Measurements from ENCODE around the gene JAZF1. TPM values are rescaled to one million over a fixed set of nuclear protein-coding genes. Genes with fewer than 3 reads are reported as not detected.

JAZF1 gene
- total and polyA plus RNA-seq, 2 of the 4 experiments (the other 2 are of a cell fraction), result 8.4 to 10.5 TPM

DNA sequence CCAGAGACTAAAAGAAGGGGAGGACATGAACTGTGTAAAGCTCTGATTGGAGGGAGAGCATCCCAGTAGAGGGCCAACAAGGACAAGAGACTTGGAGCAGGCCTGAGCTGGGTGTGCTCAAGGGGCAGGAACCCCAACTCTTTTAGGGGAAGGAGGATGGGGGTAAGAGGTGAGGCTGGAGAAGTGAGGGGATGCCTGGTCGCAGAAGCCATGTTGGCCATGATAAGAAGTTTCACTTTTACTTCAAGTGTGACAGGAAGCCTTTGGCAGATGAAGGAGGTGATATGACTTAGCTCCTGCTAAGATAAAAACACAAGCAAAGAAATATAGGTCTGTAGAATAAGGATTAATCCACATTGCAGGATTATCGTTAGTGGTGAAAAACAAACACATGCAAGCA is 208.3 kb downstream of the JAZF1 start:
- H3K4me3 ChIP-seq (ENCODE audit: insufficient read depth, low read depth, low read length), result no peak overlapping the region
- H4K20me1 ChIP-seq (ENCODE audit: insufficient read depth, low read length), result peaks cover 13% of the 10 kb centered on the region; the same call in 1 of the 2 replicates
- H3K4me1 ChIP-seq (ENCODE audit: control insufficient read depth, insufficient read depth, low read length), result no peaks in the 10 kb centered on the region
- no peaks in the 10 kb centered on the region for H3K9me3 ChIP-seq (ENCODE audit: control insufficient read depth, insufficient read depth, low read length)
- no peak overlapping the region for H2AK9ac ChIP-seq (replicated peaks; ENCODE audit: low read depth, low read length, poor library complexity)
- no peak for DNase-seq
- no peak overlapping the region for H4K91ac ChIP-seq (ENCODE audit: insufficient read depth, low read depth, low read length)
- H3K9ac ChIP-seq (ENCODE audit: low read depth, low read length), result no peak overlapping the region
- in situ Hi-C loops (cut with MboI; ENCODE audit: low sequenced_read_pairs) (no loop called here), dilution Hi-C loops (cut with HindIII; ENCODE audit: low sequenced_read_pairs, unreplicated experiment) (no loop called here), intact Hi-C loops (cut with micrococcal nuclease) (no loop called here)
- H2BK120ac ChIP-seq (ENCODE audit: low read depth, low read length), result no peak overlapping the region
- H3K4ac ChIP-seq (ENCODE audit: low read depth, low read length), result no peak overlapping the region
- ChIA-PET CTCF (interaction anchor here (0.9 kb wide), 1 partner anchor 45 kb away, joined by 3 read pairs; no protein-coding TSS in a partner anchor), POLR2A (ENCODE audit: unreplicated experiment) (no interaction called here)
- H4K5ac ChIP-seq (ENCODE audit: low read depth, low read length), result no peak overlapping the region
- no peak overlapping the region for H3K14ac ChIP-seq (replicated peaks; ENCODE audit: low read depth, low read length)
- TF ChIP-seq RFX5 (IDR thresholded peaks at IDR 0.05; ENCODE audit: low read depth, low read length) (no peak), MAZ (IDR thresholded peaks at IDR 0.05; ENCODE audit: borderline replicate concordance, low read depth, low read length) (no peak), MAFK (IDR thresholded peaks at IDR 0.05; ENCODE audit: low read depth, low read length) (no peak), CTCF (conservative IDR thresholded peaks at IDR 0.05; ENCODE audit: low read depth, low read length) (no peak), MXI1 (IDR thresholded peaks at IDR 0.05; ENCODE audit: borderline replicate concordance, low read depth, low read length) (no peak), RCOR1 (IDR thresholded peaks at IDR 0.05; ENCODE audit: insufficient replicate concordance, low read length) (no peak), CEBPB (IDR thresholded peaks at IDR 0.05; ENCODE audit: low read depth, low read length) (no peak), NFE2L2 (IDR thresholded peaks at IDR 0.05; ENCODE audit: low read depth, low read length) (no peak), USF2 (IDR thresholded peaks at IDR 0.05; ENCODE audit: low read depth, low read length) (no peak), SMC3 (IDR thresholded peaks at IDR 0.05; ENCODE audit: low read depth, low read length) (no peak), POLR2A (IDR thresholded peaks at IDR 0.05; ENCODE audit: low read depth, low read length) (no peak)
- H3K27ac ChIP-seq (ENCODE audit: insufficient read depth, low read length), result no peak overlapping the region
- no peak for ATAC-seq (ENCODE audit: low read depth)
- H2BK20ac ChIP-seq (ENCODE audit: low read depth, low read length), result no peak overlapping the region
- H2BK5ac ChIP-seq (ENCODE audit: low read depth, low read length, poor library complexity, severe bottlenecking), result no peak overlapping the region
- no peak overlapping the region for H4K8ac ChIP-seq (ENCODE audit: low read depth in 2 of 2, low read length in 2 of 2)
- no peak overlapping the region for H3K56ac ChIP-seq (ENCODE audit: extremely low read depth, insufficient read depth, low read length)
- no peak overlapping the region for H3K23ac ChIP-seq (ENCODE audit: low read depth, low read length)
- H3K36me3 ChIP-seq (ENCODE audit: control insufficient read depth, insufficient read depth, low read length), result peaks cover 2% of the 10 kb centered on the region; the same call in 1 of the 2 replicates
- BruUV-seq (replicated peaks), result no TSS peak
- H2BK15ac ChIP-seq (ENCODE audit: low read depth, low read length), result no peak overlapping the region
- H2AK5ac ChIP-seq (ENCODE audit: low read depth, low read length), result no peak overlapping the region
- peaks cover 8% of the 10 kb centered on the region for H3K9me1 ChIP-seq (ENCODE audit: insufficient read depth, low read length)
- no peak overlapping the region for H3K18ac ChIP-seq (ENCODE audit: low read depth, low read length)
- H3K79me1 ChIP-seq (ENCODE audit: low read depth in 1 of 2, low read length in 2 of 2), result peaks cover 13 to 37% of the 10 kb centered on the region in 2 experiments; a peak in 3 of 4 replicates
- WGBS, 2 experiments (ENCODE audit: extremely low coverage in 2 of 2, insufficient read length in 1 of 2), result 40% methylated on average over 1 of the region's 2 CpGs; no CpG with 5 or more reads in 1 of the 2 experiments
- no peaks in the 10 kb centered on the region for H3K27me3 ChIP-seq (ENCODE audit: control insufficient read depth, insufficient read depth, low read length)
- H3K4me2 ChIP-seq (ENCODE audit: low read depth, low read length), result no peak overlapping the region
- H2AFZ ChIP-seq (replicated peaks; ENCODE audit: low read length, poor library complexity), result no peak overlapping the region

All from IMR-90 (cell line).